Dermis blood vessel endothelial cell (primary cell): Measurements from ENCODE around the gene CYP24A1. TPM values are rescaled to one million over a fixed set of nuclear protein-coding genes. Genes with fewer than 3 reads are reported as not detected.
A peak's percentile ranks its signal among the peaks of the same experiment; 100 is the strongest.

Experiments
- DNase-seq: peaks from one replicate; pipeline ENCODE4 v3.0.0; 2010
- total RNA-seq: library from RNA; depleted of rRNA; stranded (reverse); fragments of >200 nt; gene quantifications from 2 replicates; pipeline ENCODE4 v1.2.3, GENCODE V29; 2014

The CYP24A1 gene
- total RNA-seq, 1 donor from 2014 or later = not detected

- peak; percentile 4 for DNase-seq
Measured at GRCh38 chr20:54172856-54173652, 732 bp downstream of the CYP24A1 start.

DNA sequence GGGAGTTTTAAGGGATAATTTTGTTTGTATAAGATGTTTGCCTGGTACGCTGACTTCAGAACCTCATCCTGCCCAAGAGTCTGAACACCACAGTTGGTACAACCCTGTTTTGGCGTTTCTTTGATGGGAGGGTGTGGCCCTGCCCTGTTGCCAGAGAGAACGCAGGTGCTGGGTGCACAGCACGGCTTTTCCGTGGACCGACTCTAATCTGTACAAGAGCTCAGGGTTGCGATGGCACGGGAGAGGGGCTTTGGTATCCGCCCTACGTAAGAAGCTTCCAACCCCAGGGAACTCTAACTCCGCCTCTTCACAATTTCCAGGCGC is 1.3 kb downstream of the CYP24A1 start:
- DNase-seq = no peak

DNA sequence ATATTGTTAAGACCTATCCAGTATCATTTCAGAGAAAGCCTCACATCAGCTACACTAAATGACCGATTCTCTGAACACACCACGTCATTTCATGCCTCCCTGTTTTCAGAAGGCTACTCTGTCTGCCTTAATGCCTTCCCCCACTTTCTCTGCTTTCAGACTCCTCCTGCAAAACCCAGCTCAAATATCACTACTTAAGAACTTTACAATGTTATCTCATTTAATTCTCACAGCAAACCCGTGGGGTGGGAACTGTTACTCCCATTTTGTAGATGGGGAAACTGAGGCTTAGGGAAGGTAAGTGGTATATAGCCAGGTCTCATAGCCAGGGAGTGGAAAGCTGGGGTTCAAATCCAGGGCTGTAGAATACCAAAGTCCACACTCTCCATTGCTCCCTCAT is 2.8 kb downstream of the CYP24A1 start:
- DNase-seq = no peak

DNA sequence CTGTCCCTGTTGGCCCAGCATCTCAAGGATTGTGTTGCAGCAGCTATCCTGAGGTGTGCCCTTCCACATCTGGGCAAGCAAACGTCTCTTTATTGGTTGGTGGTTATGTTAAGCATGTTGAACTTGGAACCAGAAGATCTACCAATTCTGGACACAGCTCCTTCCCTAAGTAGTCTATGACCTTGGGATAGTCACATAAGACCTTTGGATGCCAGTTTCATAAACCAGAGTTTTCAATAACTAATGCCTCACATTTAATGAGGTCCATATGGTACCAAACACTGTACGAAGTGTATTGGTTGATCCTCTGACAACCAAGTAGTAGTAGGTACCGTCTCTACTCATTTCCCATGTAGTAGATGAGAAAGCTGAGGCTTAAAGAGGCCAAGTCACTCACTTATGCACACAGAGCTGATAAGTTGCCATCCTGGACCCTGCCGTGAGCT is 3.7 kb downstream of the CYP24A1 start:
- no peak for DNase-seq

DNA sequence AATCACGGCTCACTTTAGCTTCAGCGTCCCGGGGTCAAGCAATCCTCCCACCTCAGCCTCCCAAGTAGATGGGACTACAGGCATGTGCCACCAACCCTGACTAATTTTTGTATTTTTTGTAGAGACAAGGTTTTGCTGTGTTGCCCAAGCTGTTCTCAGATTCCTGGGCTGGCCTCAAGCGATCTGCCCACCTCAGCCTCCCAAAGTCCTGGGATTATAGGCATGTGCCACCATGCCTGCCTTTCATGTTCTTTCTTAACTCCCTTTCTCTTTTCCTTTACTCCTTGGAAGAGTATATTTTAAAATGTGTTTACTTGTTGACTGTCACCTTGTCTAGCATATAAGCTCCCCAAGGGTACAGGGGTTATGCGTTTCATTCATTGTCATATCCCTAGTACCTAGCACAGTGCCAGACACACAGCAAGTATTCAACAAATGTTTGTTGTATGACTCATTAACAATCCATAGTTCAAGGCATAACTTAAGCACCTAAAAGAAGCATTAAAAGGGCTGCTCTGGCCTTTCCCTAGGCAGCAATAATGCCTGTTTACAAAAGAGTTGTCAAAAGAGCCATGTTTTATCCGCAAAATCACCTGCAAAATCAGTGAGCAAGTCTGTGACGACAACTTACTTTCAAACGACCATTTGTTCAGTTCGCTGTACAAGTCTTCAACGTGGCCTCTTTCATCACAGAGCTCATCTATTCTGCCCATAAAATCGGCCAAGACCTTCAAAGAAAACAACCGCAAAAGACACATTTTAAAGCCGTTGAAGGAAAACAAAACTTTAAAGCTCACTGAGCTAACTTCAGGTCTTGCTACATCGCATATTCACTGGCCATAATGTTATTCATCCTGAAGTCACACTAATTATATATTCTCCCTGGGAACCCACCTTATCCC is 4.6 kb downstream of the CYP24A1 start:
- DNase-seq = no peak

DNA sequence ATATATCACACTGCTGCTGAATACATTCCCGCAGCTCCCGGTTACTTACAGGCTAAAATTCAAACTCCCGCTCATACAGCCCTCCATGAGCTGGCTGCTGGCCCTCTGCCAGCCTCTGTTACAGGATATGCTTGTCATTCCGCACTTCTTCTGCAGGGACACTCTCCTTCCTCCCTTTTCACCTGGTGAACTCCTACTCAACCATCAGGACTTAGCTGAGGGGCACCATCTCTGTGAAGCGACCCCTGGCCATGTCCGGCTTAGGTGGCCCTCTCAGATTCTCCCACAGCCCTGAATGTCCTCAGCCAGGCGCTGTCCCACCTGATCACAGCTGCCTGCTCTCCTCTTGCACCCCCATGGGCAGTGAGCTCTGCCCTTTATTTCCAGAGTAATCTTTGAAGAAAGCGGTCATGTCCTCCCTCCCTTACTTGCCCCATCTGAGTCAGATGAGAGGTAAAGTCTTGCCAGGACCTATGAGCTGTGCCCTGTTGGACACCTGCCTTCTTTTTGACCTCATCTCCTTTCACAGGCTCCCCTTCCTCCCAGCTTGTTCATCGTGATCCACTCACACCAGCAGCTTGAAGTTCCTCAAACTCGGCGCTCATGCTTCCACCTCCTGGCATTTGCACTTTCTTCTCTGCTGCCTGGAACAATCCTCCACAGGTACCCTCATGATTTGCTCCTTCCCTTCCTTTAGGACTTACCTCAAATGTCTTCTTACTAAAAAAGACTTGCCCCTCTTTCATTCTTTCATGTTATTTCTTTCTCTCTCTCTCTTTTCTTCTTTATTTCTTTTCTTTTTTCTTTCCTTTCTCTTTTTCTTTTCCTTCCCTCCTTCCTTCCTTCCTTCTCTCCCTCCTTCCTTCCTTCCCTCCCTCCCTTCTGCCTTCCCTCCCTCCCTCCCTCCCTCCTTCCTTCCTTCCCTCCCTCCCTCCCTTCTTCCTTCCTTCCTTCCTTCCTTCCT is 5.6 kb downstream of the CYP24A1 start:
- DNase-seq = no peak

GRCh38 chr20:54166987-54167662 is 6.7 kb downstream of the CYP24A1 start:
- no peak for DNase-seq

DNA sequence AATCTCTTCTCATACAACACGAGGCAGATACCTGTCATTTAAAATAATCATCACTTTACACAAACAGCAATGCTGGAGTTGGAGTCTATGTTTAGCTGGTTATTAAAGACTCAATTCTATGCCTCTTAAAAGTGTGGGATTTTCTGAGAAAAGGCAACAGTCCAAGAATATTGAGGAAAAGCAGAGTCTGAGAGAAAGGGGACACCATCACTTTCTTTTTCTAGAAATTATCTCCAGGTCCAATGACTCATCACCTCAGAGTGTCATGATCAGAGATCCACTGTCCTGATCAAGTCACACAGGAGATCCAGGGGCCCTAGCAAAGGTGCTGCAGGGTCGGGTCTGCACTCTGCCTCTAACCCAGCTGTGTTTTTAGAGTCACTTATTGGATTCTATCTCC is 8.0 kb downstream of the CYP24A1 start:
- DNase-seq = no peak

DNA sequence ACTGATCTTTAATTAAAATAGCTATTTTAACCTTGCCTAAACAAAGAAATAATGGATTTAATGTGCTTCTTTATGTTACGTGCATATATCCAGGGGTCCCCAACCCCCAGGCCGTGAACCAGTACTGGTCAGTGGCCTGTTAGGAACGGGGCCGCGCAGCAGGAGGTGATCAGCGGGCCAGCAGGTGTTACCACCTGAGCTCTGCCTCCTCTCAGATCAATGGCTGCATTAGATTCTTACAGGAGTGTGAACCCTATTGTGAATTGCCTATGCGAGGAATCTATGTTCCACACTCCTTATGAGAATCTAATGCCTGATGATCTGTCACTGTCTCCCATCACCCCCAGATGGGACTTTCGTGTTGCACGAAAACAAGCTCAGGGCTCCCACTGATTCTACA is 8.8 kb downstream of the CYP24A1 start:
- DNase-seq = no peak

GRCh38 chr20:54163402-54163801 is 10.4 kb downstream of the CYP24A1 start:
- DNase-seq = no peak

- no peak for DNase-seq
Measured at GRCh38 chr20:54162378-54163009, 11.3 kb downstream of the CYP24A1 start.

DNA sequence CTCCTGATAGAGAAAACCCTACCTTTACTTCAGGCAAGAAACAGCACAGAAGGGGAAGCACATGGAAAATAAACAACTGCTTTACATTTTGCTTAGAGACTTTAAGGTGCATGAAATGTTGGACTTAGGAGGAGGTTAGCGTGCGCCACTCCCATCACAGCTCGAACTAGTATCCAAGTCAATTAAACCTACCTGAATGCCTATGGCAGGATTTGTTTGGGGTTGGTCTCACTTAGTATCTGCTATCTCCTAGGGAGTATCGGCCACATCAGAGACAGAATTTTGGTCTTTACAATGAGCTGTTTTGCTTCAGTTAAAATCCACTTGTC is 12.0 kb downstream of the CYP24A1 start:
- no peak for DNase-seq

DNA sequence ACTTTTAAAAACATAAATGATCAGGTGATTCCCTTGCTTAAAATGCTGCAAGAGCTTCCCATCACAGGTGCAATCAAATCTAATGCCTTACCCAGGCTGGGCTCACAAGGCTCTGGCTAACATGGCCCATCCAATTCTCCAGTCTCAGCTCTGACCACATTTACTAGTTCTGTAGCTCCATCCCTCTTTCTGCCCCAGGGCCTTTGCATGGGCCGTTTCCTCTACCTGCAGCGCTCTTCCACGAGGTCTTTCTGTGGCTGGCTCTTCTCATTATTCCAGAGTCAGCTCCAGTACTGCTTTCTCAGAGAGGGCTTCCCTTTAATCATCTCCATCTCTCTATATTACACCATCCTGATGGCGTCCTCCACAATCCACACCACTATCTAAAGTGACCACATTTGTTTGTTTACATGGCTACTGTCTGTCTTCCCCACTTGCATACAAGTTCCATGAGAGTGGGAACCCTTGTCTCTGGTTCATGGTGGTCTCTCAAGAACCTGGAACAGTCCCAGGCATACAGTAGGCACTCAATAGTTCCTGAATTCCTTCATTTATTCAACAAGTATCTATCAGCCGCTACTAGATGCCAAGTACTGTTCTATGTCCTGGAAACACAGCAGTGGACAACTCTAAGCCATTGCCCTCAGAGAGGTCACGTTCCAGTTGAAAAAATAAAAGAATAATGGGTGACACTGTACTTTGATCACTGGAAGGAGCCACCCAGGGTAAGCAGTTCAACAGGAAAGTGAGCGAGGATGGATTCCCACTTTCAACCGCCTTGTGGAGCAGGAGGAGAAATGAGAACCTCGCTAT is 12.6 kb downstream of the CYP24A1 start:
- DNase-seq = no peak

- DNase-seq = no peak
Measured at GRCh38 chr20:54160065-54161007, 13.4 kb downstream of the CYP24A1 start.

DNA sequence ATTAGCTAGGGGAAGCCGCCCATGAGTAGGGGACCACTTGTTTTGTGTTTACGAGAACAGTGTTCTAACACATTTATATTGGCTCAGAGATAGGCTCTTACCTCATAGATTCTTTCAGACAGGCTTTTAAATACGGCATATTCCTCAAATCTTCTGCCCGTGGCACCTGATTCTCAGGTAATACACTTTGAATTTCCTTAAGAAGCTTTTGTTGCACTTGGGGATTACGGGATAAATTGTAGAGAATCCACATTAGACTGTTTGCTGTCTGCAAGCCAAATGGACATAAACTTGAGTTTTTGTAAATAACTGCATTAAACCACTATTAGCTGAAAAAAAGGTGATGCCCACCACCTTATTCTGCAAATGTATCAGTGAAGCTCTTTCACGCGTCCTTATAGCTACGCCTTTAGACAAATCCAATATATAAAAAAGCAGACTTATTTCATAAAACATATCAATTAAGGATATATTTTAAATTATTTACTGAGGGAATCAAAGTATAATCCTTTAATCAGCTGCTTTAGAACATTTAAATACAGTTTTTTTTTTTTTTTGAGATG is 14.8 kb downstream of the CYP24A1 start:
- no peak for DNase-seq

DNA sequence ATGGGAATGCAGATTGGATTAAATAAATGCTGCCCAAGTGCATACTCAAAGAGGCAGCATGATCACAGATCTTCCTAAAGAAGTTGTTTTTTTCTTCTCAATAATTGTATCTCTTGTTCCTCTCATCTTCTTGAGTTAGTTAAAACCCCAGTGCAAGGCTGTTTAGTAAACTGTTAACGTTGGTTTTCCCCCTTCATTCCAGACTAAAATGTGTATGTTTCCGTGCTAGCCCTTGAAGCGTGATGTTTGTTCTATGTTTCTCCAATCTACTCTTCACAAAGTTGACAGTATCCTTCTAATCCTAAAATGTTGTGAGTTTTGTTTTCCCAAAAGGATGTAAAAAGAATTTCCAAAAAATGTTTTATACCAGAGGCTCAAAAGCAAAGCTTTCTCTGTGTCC is 15.6 kb downstream of the CYP24A1 start:
- DNase-seq = no peak

GRCh38 chr20:54156981-54157835 is 16.6 kb downstream of the CYP24A1 start:
- DNase-seq = no peak

DNA sequence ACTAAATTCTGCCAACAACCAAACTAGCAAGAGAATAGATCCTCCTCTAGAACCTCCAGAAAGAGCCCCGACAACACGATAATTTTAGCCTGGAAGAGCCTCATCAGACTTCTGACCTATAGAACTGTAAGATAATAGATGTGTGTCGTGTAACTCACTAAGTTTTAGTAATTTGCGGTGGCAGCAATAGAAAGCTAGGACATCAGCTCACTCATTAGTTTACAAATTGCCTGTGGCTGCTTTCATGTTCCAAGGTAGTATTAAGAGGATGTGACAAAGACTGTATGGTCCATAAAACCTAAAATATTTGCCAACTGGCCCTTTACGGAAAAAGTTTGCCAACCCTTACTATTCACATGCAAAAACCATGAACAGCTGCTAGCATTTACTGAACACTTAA is 17.3 kb downstream of the CYP24A1 start:
- no peak for DNase-seq
